Chondrocyte (in vitro differentiated cells): ENCODE measurements around the gene AP1G2. TPM values are rescaled to one million over a fixed set of nuclear protein-coding genes. Genes with fewer than 3 reads are reported as not detected.

Experiments
- DNase-seq: peaks from one replicate; pipeline ENCODE4 v3.0.0; 2021; ENCODE audit warnings: mixed read lengths, low spot score
- H3K27ac Mint-ChIP-seq: one replicate; pipeline ENCODE4 v1.8.0; 2021; ENCODE audit warnings: mild to moderate bottlenecking, moderate library complexity, mixed read lengths; ENCODE audit not compliant: unreplicated experiment
- H3K27me3 Mint-ChIP-seq: 2 replicates; pipeline ENCODE4 v1.8.0; 2021; ENCODE audit warnings: low read depth, mixed read lengths
- H3K36me3 Mint-ChIP-seq: 2 replicates; pipeline ENCODE4 v1.8.0; 2021; ENCODE audit warnings: low read depth, mixed read lengths
- H3K4me1 Mint-ChIP-seq: 2 replicates; pipeline ENCODE4 v1.8.0; 2021; ENCODE audit warnings: low read depth, mild to moderate bottlenecking, mixed read lengths
- H3K4me3 Mint-ChIP-seq: one replicate; pipeline ENCODE4 v1.8.0; 2021; ENCODE audit warnings: mild to moderate bottlenecking, moderate library complexity, mixed read lengths; ENCODE audit not compliant: unreplicated experiment
- H3K9me3 Mint-ChIP-seq: 2 replicates; pipeline ENCODE4 v1.8.0; 2021; ENCODE audit warnings: low read depth, mixed read lengths
- CTCF ChIP-seq: fragments of 200-600 bp; sonication (generic); IDR thresholded peaks from 2 replicates; pipeline ENCODE4 v1.5.0; 2021; ENCODE audit warnings: antibody characterized with exemption, mild to moderate bottlenecking, moderate library complexity
- total RNA-seq: library from RNA; stranded (reverse); gene quantifications from 3 replicates; pipeline ENCODE4 v1.2.1, GENCODE V29; 2021

The AP1G2 gene
- total RNA-seq, 1 donor from 2014 or later: 16.4 TPM

- peaks cover 17% of the 10 kb centered on the region for H3K36me3 Mint-ChIP-seq
- H3K4me3 Mint-ChIP-seq: no peak overlapping the region
- no peak for TF ChIP-seq CTCF
- H3K4me1 Mint-ChIP-seq: no peaks in the 10 kb centered on the region
- H3K9me3 Mint-ChIP-seq: no peaks in the 10 kb centered on the region
- no peaks in the 10 kb centered on the region for H3K27me3 Mint-ChIP-seq
- H3K27ac Mint-ChIP-seq: peak overlapping the region; percentile 54
- no peak for DNase-seq
Observed at GRCh38 chr14:23530375-23531055, 37.1 kb downstream of the AP1G2 start.

GRCh38 chr14:23529016-23529415, 38.6 kb downstream of the AP1G2 start:
- no peak for DNase-seq
- TF ChIP-seq CTCF: no peak
- H3K4me3 Mint-ChIP-seq: no peak overlapping the region
- H3K9me3 Mint-ChIP-seq: no peaks in the 10 kb centered on the region
- H3K27me3 Mint-ChIP-seq: no peaks in the 10 kb centered on the region
- no peaks in the 10 kb centered on the region for H3K4me1 Mint-ChIP-seq
- H3K27ac Mint-ChIP-seq: no peak overlapping the region
- H3K36me3 Mint-ChIP-seq: peaks cover 15% of the 10 kb centered on the region

- peak; percentile 47 for TF ChIP-seq CTCF
- H3K36me3 Mint-ChIP-seq: peaks cover 15% of the 10 kb centered on the region
- no peak for DNase-seq
- H3K4me1 Mint-ChIP-seq: no peaks in the 10 kb centered on the region
- H3K27me3 Mint-ChIP-seq: no peaks in the 10 kb centered on the region
- no peak overlapping the region for H3K27ac Mint-ChIP-seq
- no peak overlapping the region for H3K4me3 Mint-ChIP-seq
- H3K9me3 Mint-ChIP-seq: no peaks in the 10 kb centered on the region
Observed at GRCh38 chr14:23528555-23528954, 39.0 kb downstream of the AP1G2 start.

GRCh38 chr14:23525611-23526010, 42.0 kb downstream of the AP1G2 start:
- Mint-ChIP-seq H3K4me3 (no peak overlapping the region), H3K4me1 (no peaks in the 10 kb centered on the region), H3K27me3 (no peaks in the 10 kb centered on the region), H3K9me3 (no peaks in the 10 kb centered on the region), H3K36me3 (peaks cover 12% of the 10 kb centered on the region), H3K27ac (no peak overlapping the region)
- DNase-seq: no peak
- no peak for TF ChIP-seq CTCF

- Mint-ChIP-seq H3K27me3 (no peaks in the 10 kb centered on the region), H3K4me3 (no peak overlapping the region), H3K36me3 (peaks cover 12% of the 10 kb centered on the region), H3K4me1 (no peaks in the 10 kb centered on the region), H3K27ac (no peak overlapping the region), H3K9me3 (no peaks in the 10 kb centered on the region)
- no peak for DNase-seq
- no peak for TF ChIP-seq CTCF
Observed at GRCh38 chr14:23524954-23525353, 42.6 kb downstream of the AP1G2 start.
